GM12878 (cell line): ENCODE measurements around the gene PSMD8. TPM values are rescaled to one million over a fixed set of nuclear protein-coding genes. Genes with fewer than 3 reads are reported as not detected.
A peak's percentile ranks its signal among the peaks of the same experiment; 100 is the strongest.

Experiments
- BACH1 ChIP-seq: fragments of 450-650 bp; IDR thresholded peaks from 2 replicates; pipeline ENCODE4 v1.6.1; 2017; ENCODE audit warnings: mild to moderate bottlenecking, borderline replicate concordance
- CHD1 ChIP-seq: IDR thresholded peaks from 2 replicates; pipeline ENCODE4 v1.6.1; 2012; ENCODE audit warnings: low read depth, low read length, improper control_type of control experiment
- CHD2 ChIP-seq: IDR thresholded peaks from 2 replicates; pipeline ENCODE4 v1.6.1; 2011; ENCODE audit warnings: low read depth, low read length, improper control_type of control experiment, borderline replicate concordance
- CREB1 ChIP-seq: IDR thresholded peaks from 2 replicates; pipeline ENCODE4 v1.6.1; 2012; ENCODE audit warnings: low read depth, mild to moderate bottlenecking, inconsistent platforms
- E4F1 ChIP-seq: fragments of 450-650 bp; IDR thresholded peaks from 2 replicates; pipeline ENCODE4 v1.6.1; 2018; ENCODE audit warnings: borderline replicate concordance, mild to moderate bottlenecking; ENCODE audit not compliant: partially characterized antibody
- FOS ChIP-seq: IDR thresholded peaks from 3 replicates; pipeline ENCODE4 v1.6.1; 2011; ENCODE audit warnings: borderline replicate concordance; ENCODE audit not compliant: insufficient read length; ENCODE audit errors: extremely low read depth
- GATAD2B ChIP-seq: fragments of 450-650 bp; conservative IDR thresholded peaks from 2 replicates; pipeline ENCODE4 v1.6.1; 2017; ENCODE audit warnings: low read depth, mild to moderate bottlenecking, moderate library complexity
- KLF5 ChIP-seq: fragments of 450-650 bp; IDR thresholded peaks from 2 replicates; pipeline ENCODE4 v1.6.1; 2014; ENCODE audit warnings: mild to moderate bottlenecking; ENCODE audit not compliant: partially characterized antibody
- MAX ChIP-seq: IDR thresholded peaks from 2 replicates; pipeline ENCODE4 v1.6.1; 2012; ENCODE audit warnings: low read depth, low read length, improper control_type of control experiment
- MEF2B ChIP-seq: fragments of 450-650 bp; IDR thresholded peaks from 2 replicates; pipeline ENCODE4 v1.6.1; 2018; ENCODE audit warnings: mild to moderate bottlenecking, moderate library complexity; ENCODE audit not compliant: partially characterized antibody, poor library complexity, severe bottlenecking
- MLLT1 ChIP-seq: fragments of 450-650 bp; IDR thresholded peaks from 2 replicates; pipeline ENCODE4 v1.6.1; 2016; ENCODE audit warnings: mild to moderate bottlenecking
- NFYB ChIP-seq: IDR thresholded peaks from 2 replicates; pipeline ENCODE4 v1.6.1; 2011; ENCODE audit warnings: low read depth, mild to moderate bottlenecking, low read length, improper control_type of control experiment, moderate library complexity; ENCODE audit not compliant: insufficient read depth
- NRF1 ChIP-seq: conservative IDR thresholded peaks from 2 replicates; pipeline ENCODE4 v1.6.1; 2011; ENCODE audit warnings: mild to moderate bottlenecking, low read depth, low read length, improper control_type of control experiment
- POLR2A ChIP-seq: IDR thresholded peaks from 2 replicates; pipeline ENCODE4 v1.6.1; 2011; ENCODE audit warnings: low read depth, mild to moderate bottlenecking, low read length
- RAD21 ChIP-seq: IDR thresholded peaks from 2 replicates; pipeline ENCODE4 v1.6.1; 2011; ENCODE audit warnings: mild to moderate bottlenecking, low read depth, low read length, moderate library complexity; ENCODE audit not compliant: insufficient read depth
- SMC3 ChIP-seq: IDR thresholded peaks from 2 replicates; pipeline ENCODE4 v1.6.1; 2011; ENCODE audit warnings: low read length, improper control_type of control experiment, borderline replicate concordance
- SREBF1 ChIP-seq: IDR thresholded peaks from 2 replicates; pipeline ENCODE4 v1.6.1; 2012; ENCODE audit warnings: mild to moderate bottlenecking, low read length
- SUPT20H ChIP-seq: IDR thresholded peaks from 2 replicates; pipeline ENCODE4 v1.6.1; 2011; ENCODE audit warnings: low read depth, mild to moderate bottlenecking, low read length, moderate library complexity, borderline replicate concordance; ENCODE audit not compliant: control insufficient read depth
- TCF3 ChIP-seq: IDR thresholded peaks from 2 replicates; pipeline ENCODE4 v1.6.1; 2012; ENCODE audit warnings: low read depth, mild to moderate bottlenecking, low read length, borderline replicate concordance; ENCODE audit not compliant: insufficient read depth
- YY1 ChIP-seq: IDR thresholded peaks from 2 replicates; pipeline ENCODE4 v1.6.1; 2011; ENCODE audit warnings: low read depth, mild to moderate bottlenecking, low read length
- ZBTB40 ChIP-seq: fragments of 450-650 bp; IDR thresholded peaks from 2 replicates; pipeline ENCODE4 v1.6.1; 2016; ENCODE audit warnings: mild to moderate bottlenecking, moderate library complexity, borderline replicate concordance
- ZNF207 ChIP-seq: fragments of 450-650 bp; IDR thresholded peaks from 2 replicates; pipeline ENCODE4 v1.6.1; 2014; ENCODE audit warnings: antibody characterized with exemption, mild to moderate bottlenecking, borderline replicate concordance
- polyA plus RNA-seq, 11 experiments: library from polyadenylated mRNA; depleted of rRNA in 4 of 11; unstranded in 6 of 11; stranded (reverse) in 5 of 11; fragments of >200 nt; fragmentation: Nextera tagmentation in 4 of 11; fragmentation: Illumina TruSeq in 1 of 11; extraction: Ambion mirVana in 4 of 11; extraction: Trizol in 1 of 11; gene quantifications; 1 replicate in 1 of 11; 2 replicates in 10 of 11; pipeline versions ENCODE4 v1.2.1 to v1.2.3, GENCODE V29; 2011 to 2016; ENCODE audit warnings: inconsistent platforms in 2 of 11, missing spikeins in 2 of 11, low read depth in 1 of 11
- total RNA-seq, 4 experiments: library from RNA; depleted of rRNA in 3 of 4; stranded (reverse); fragments of >200 nt in 3 of 4; fragmentation: Illumina TruSeq in 1 of 4; extraction: Trizol in 1 of 4; gene quantifications; 2 replicates each; pipeline versions ENCODE4 v1.2.1 to v1.2.3, GENCODE V29; 2013 to 2021

Gene PSMD8
- total and polyA plus RNA-seq, 10 of the 15 experiments (the other 5 are each of a cell fraction or from before 2014, with no cell fraction given), result 81.2 to 409 (median 268) TPM

GRCh38 chr19:38402967-38403674, 28.8 kb downstream of the PSMD8 start, which contains the start of gene FAM98C (continued):
- TF ChIP-seq MEF2B, result no peak
- TF ChIP-seq SREBF1, result 0 out of 2 replicates have a peak, but pooled peaks have one; percentile 23
- TF ChIP-seq TCF3, result 0 out of 2 replicates have a peak, but pooled peaks have one; percentile 37
- peak; percentile 54; the same call in 1 of the 2 replicates for TF ChIP-seq YY1
- TF ChIP-seq E4F1, result no peak
- TF ChIP-seq ZNF207, result 0 out of 2 replicates have a peak, but pooled peaks have one; percentile 72
- peak; percentile 90 for TF ChIP-seq RAD21
- TF ChIP-seq NRF1, result peak; percentile 39; the same call in 1 of the 2 replicates
- TF ChIP-seq FOS, result peak; percentile 45
- peak; percentile 16; the same call in 1 of the 2 replicates for TF ChIP-seq BACH1
- TF ChIP-seq CREB1, result peak; percentile 81
- TF ChIP-seq MAX, result peak; percentile 68
- no peak for TF ChIP-seq SUPT20H
- no peak for TF ChIP-seq CHD1
- peak; percentile 71 for TF ChIP-seq SMC3
- TF ChIP-seq MLLT1, result no peak
- TF ChIP-seq NFYB, result peak; percentile 87
- TF ChIP-seq KLF5, result peak; percentile 45
- peak; percentile 84 for TF ChIP-seq CHD2
- peak; percentile 85 for TF ChIP-seq POLR2A
- TF ChIP-seq ZBTB40, result no peak
- peak; percentile 98 for TF ChIP-seq GATAD2B
